GM18498 (cell line): ENCODE measurements around the gene HINT2.
A peak's percentile ranks its signal among the peaks of the same experiment; 100 is the strongest.

Experiments used
- ATAC-seq: cut with Tn5 transposase; IDR thresholded peaks from one replicate; pipeline ENCODE4 v1.9.1; 2021; ENCODE audit warnings: mild to moderate bottlenecking, moderate library complexity; ENCODE audit not compliant: unreplicated experiment

Gene HINT2

GRCh38 chr9:35841645-35841900, 26.7 kb upstream of the HINT2 start:
- ATAC-seq, result no peak

GRCh38 chr9:35840881-35841644, 26.2 kb upstream of the HINT2 start:
- no peak for ATAC-seq

- no peak for ATAC-seq
These were observed 25.1 kb upstream of the HINT2 start for GRCh38 chr9:35839926-35840325.

- no peak for ATAC-seq
These were observed 21.8 kb upstream of the HINT2 start for GRCh38 chr9:35836595-35836994.

DNA sequence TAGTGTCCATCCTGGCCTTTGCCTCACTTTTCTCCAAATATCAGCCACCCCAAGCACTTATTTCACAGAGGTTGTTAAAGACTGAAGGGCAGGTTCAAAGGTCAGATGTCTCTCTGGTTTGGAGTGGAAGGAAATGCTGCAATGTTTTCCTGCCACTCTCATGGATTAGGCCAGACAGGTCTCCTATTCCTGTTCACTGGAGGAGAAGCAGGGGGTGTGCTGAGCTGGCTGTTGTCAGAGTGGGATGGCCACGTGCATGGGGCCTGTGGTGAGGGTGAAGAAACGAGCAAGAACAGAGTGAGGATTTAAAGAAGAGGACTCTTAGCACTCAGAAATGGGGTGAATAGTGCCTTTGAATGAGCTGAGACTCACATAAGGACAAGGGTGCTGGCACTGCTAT, 20.9 kb upstream of the HINT2 start:
- ATAC-seq, result no peak

- no peak for ATAC-seq
These were observed 20.4 kb upstream of the HINT2 start for GRCh38 chr9:35835216-35835632.

DNA sequence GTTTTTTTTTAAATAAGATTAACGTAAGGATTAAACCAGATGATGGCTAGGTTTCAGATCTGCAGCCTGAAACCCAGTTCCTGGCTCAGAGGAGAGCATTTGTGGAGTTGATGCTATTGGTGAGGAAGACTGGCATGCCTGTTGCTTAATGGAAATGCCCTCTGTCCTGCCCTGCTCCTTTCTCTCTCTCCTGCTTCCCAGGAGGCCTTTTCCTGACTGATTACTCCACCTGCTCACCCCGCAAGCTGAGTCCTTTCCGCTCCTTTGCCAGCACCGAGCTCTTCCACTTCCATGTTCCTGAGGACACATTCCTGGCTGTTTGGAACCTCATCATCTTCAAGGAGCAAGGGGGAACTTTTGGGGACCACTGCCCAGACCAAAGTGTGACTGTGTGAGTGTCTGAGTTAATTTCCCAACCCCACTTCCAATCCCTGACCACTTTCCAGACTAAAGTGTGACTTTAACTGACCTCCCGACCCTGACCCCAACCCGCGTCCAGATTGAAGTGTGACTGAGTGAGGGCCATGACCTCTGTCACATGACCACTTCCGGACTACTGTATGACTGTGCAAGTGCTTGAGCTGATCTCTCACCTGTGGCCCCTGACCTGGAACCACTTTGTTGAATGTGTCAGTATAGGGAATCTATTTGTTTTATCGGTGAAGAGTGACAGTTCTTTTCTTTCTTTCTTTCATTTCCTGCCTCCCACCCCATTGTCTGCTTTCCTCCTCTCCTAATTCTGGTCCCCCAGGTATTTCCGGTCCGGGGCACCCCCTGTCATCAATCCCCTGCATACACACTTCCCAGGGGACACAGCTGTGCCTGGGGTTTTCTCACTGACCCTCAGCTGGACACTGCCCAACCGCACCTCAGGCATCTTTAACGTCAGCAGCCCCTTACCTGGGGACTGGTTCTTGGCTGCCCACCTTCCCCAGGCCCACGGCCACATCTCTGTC, 19.7 kb upstream of the HINT2 start:
- no peak for ATAC-seq

DNA sequence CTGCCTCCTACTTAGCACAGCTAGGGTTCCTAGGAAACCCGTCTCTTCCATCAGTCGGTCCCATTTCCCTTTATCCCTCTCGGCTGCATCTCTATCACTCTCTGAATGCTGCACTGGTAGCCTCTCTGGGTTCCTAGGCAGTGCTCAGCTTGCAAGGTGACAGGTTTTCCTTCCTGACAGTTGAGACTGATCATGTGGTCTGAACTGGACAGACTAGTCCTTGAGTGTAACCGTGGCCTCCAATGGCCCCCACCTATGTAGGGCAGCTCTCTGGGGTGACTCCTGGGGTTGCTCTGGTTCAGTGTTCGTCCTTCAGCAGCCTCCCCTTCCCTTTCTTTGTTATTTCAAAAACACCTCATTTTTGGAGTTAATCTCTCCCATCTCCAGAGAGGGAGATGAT, 18.0 kb upstream of the HINT2 start:
- ATAC-seq, result no peak

GRCh38 chr9:35831040-35831439, 16.2 kb upstream of the HINT2 start:
- ATAC-seq, result no peak

- ATAC-seq, result no peak
These were observed 14.9 kb upstream of the HINT2 start for GRCh38 chr9:35829764-35830096.

DNA sequence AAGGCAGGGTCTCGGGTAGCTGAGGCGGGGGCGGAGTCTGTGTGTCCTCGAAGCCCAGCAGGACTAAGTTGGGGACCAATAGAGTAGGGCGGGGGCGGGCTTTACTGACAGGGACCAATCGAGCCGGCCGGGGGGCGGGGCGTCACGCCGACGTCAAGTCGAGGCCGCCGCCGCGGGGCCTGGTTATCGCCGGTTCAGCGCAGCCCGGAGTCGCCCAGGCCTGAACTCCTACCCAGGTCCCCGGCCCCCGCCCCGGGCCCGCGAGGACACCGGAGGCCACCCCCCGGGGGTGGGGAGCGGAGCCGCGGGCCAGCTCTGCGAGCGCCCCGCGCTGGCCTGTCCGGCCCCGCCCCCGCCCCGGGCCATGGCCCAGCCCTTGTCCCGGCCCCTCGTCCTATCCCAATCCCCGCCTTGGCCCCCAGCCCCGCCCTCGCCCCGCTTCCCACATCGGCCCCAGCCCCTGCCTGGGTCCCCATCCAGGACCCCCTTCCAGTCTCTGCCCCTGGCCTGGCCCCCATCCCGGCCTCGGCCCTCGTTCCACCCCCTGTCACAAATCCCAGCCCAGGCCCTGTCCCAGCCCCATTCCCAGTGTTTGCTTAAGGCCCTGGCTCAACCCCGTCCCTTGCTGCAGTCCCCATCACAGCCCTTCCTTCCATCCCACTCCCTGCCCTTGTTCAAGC, 14.4 kb upstream of the HINT2 start, which contains the start of gene TMEM8B:
TMEM8B (plus strand) TSS at position 145 of the 680 bp plus-strand sequence; CDS start at position 365, 220 bp downstream.
- ATAC-seq, result peak; percentile 77

DNA sequence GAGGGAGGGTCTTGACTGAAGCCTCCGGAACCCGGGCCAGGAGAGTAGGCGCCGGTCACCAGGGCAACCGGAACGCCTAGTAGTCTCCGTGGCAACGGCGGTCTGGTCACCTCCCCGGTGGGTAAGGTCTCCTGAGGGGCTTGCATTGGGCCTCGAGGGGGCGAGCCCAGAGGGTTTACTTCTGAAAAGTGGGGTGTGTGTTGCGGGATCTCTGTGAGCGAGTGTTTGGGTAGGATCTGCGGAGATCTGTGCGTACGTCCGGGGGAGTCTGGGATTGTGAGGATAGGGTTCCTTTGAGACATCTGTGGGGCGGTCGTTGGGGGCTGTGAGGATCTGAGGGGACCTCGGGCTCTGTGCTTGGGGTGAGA, 13.9 kb upstream of the HINT2 start, which contains the start of gene FAM221B:
FAM221B (minus strand) TSS at position 17 of the 368 bp plus-strand sequence. CDS start 2,571 bp downstream, outside the sequence.
- ATAC-seq, result peak; percentile 3

- ATAC-seq, result no peak
These were observed 12.6 kb upstream of the HINT2 start for GRCh38 chr9:35827486-35827885.

GRCh38 chr9:35826071-35826701, 11.3 kb upstream of the HINT2 start:
- ATAC-seq, result peak; percentile 57

- no peak for ATAC-seq
These were observed 8.1 kb upstream of the HINT2 start for GRCh38 chr9:35822926-35823325.

DNA sequence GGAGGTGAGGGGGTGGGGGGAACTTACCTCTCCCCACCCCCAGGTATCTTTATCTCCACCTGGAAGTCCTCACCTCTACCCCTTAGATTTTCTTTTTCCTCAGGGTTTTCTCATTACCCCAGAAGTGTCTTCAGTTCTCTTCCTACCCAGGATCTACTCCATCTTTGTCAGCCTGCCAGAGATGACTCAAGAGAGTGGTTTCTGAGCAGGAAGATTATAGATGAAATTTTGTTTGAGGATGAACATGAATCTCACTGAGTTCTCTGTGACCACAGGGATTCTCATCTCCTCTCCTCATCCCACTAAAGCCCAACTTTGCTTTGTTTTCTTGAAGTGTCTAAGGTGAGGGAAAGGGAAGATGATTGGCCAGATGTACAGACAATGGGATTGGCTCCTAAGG, 5.2 kb upstream of the HINT2 start:
- no peak for ATAC-seq

- no peak for ATAC-seq
These were observed 3.5 kb upstream of the HINT2 start for GRCh38 chr9:35818341-35818740.

GRCh38 chr9:35816708-35817107, 1.9 kb upstream of the HINT2 start:
- ATAC-seq, result no peak

DNA sequence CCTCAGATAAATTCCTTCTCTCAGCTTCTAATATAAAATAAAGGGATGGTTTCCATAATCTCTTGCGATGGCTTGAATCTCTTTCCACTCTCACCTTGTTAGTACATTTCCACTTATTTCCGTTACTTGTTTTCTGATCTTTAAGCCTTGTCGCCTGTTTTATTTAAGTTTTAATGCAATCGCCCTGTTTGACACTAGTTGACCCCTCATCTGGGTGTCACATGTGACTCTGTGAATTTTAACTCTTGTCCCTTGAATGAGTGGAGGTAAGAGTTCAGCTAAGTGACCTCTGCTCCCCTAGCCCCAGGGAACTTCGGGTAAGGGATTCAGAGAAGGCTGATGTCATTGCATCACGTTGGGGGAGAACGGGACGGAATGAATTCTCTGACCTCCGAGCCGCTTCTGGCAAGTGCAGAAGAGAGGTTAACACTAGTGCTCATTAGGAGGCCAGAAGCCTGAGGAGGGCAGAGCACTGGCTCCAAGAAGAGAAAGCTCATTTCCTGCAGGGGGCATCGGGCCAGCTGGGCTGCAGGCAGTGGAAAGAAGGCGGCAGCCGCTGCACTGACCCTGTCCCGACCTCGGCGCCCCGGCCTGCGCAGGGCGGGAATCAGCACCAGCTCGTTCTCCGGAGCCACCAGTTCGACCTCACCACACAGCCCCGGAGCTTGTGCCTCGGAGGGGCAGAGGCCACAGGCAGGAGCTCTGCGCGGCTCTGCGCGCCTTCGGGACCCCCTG, 569 bp downstream of the HINT2 start:
- ATAC-seq, result peak; percentile 28

DNA sequence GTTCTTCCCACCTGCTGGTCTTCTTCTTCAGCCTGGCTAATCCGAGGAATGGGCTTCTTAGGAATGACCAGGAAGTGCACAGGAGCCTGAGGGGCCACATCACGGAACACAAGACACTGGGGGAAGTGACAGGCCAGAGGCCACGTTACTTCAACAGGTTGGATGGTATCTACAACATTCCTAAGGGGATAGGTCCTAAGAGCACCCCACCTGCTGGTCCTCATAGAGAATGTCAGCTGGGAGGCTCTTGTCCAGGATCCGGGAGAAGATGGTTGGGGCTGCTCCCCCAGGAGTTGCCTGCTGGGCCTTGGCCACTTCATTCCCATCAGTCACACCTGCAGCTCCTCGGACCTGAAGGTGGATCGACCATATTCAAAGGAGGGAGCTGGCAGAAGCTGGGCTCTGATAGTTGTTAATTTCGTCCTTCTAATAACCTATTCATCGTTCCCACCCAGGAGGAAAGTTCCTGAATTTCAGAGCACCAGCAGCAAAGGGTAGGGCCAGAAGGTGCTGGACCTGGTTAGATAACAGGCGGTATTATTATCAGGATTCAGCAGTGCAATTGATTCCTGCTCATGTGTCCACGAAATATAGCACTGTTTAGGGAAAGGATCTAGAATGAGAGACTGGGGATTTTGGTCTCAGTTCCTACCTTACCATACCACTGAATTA, 1.3 kb downstream of the HINT2 start:
- no peak for ATAC-seq
